Amniotic stem cell (primary cell): Measurements from ENCODE around the gene EEF2KMT.
A peak's percentile ranks its signal among the peaks of the same experiment; 100 is the strongest.
"Not testable (repeated sequence)": the region's sequence is repeated elsewhere in the genome, so short reads cannot be mapped to it uniquely, and the experiment has no call there.

Experiments used
- DNase-seq: peaks from one replicate; lab custom pipeline; 2025; lab: John Stamatoyannopoulos, UW

The EEF2KMT gene

DNA sequence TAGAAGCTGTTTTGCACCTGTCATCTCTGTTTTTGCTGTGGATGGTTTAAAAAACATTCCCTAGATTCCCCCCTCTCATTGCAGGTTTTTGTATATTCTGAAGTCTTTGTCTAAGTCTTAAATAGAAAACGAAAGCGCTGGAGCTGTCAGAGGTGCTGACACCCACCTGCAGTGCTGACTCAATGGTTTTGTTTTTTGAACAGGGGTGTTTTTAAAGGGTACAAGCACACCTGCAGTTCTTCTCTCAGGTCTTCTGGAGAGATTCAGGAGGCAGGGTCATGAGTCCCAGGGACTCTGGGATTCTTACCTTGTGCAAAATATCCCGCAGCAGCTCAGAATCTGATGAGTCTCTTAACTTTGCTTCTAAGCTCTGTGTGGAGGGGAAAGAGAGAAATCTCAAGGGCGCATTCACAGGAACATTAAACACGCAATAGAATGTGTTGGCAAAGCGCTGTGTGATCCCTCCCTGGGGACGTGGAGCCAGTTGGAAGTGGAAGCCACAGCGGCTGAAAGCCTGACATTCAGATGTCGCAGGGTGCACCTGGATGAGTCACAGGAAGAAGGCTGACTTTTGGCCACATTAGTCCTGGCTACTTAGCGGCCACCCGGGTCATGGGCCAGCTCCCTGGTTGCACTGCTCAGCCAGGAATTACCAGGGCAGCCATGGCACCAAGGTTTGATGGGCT is 2.3 kb downstream of the EEF2KMT start:
- not testable (repeated sequence) for DNase-seq

DNA sequence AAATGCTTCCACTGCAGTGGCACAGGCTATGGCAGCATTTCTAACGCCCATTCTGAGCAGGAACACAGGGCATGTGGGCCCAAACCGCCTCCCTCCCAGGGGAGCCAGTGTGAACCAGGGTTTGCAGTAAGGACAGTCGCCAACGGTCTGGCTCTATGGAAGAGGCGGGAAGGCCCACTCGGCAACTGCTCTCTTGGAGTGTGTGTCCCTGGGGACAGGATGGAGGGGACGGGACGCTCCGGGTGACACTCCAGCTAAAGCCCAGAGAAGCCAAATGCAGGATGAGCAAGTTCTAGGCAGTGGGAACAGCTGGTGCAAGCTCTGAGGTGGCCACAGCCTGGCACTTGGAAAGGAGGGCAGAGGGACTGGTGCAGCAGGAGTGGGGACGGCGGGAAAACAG is 3.8 kb downstream of the EEF2KMT start:
- DNase-seq = not testable (repeated sequence)

DNA sequence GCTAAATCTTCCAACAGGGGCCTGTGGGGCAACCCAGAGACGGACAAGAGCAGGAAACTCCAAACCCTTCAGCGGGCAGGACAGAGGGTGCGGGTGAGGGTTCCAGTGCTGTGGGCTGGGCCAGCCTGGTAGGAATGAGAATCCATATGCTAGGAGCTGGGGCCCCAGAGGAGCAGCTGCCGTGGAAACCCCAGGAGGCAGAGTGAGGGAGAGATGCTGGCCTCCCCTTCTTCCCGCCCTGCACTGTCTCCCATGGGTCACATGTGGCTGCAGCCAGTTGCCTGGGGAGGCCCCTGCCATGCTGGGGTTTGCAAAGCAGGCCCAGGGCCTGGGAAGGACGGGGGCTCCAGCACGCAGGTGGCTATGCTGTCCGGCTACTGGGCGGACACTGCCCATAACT is 4.5 kb downstream of the EEF2KMT start:
- DNase-seq = not testable (repeated sequence)

DNA sequence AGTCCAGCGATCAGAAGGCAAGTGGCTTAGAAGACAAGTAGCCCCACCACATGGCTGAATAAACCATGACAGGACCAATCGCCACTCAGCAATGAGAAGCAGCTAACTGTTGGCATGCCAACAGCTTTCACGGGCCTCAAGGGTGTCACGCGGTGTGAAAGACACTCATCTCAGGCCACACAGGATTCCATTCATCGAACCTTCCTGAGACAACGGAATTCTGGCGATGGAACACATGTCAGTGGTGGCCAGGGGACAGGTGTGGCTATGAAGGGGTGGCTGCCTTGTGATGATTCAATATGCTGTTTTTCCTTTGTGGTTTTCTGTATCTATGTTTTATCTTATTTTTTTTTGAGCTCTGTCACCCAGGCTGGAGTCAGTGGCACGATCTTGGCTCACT is 7.0 kb downstream of the EEF2KMT start:
- DNase-seq = not testable (repeated sequence)

DNA sequence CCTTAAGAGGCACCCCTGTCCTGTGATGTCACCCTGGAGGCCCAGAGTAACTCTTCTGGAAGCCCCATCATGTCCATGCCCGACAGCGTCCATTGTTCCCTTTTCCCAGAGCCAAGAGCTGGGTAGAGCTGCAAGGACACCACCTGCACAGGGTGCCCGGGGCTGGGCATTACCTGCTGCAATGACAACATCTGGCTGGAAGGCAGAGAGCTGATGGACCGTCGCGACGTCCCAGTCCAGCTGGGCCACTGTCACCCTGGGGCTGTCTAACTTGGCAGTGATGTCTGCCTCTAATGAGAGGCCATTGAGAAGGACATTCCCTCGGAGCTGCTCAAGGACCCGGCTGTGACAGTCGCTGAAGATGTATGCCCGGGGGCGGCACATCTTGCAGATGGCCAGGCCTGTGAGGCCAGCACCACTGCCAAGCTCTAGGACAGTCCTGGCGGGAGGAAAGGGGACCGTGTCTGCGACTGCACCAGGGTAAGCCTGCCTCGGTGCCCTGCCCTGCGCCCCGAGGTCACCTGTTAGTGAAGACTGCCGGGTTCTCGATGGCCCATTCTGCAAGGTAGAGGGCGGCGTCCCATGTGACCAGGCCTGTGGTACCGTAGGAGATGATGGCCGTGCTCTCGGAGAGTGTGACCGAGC is 7.6 kb downstream of the EEF2KMT start:
- not testable (repeated sequence) for DNase-seq

DNA sequence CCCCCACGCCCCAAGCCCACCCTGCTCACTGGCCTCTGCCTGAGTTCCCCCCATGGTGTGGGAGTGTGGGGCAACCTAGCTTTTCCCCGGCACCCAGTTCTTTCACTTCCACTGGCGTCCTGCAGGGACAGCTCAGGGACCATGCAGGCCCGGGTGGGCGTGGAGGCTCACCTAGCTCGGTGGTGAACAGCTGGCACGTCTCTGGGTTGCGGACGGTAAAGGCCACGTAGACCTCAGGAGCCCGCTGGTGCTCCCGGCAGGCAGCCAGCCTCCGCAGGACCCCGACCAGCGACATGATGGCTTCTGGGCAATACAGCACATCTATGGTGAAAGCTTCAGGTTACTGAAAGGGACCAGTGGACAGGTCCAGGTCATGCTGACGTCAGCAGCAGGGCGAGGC is 8.7 kb downstream of the EEF2KMT start:
- DNase-seq = not testable (repeated sequence)

DNA sequence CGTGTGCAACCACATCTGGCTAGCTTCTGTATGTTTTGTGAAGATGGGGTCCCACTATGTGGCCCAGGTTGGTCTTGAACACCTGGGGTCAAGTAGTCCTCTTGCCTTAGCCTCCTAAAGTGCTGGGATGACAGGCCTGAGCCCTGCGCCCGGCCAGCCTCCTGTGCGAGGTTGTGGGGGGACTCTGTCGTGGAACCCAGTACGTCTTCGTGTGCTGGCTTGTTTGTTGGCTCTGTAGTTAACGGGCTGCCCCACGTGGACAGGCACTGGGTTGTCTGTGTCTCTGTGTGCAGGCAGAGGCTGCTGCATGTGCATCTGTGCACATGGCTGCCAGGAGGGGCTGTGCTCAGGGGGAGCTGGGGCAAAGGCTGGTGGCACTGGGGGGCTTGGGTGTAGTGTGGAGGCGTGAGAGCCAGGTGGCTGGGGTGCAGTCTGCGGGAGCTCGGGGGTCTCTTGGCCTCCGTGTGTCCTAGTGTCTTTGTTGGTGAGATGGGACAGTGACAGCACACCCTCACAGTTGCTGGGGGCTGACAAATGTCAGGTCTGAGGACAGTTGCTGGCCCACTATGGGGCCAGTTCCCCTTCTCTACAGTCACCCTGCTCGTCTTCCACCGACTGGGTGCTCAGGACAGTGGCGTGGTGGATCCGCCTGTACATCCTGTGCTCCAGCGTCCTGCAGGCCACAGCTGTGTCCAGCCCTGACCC is 9.4 kb downstream of the EEF2KMT start:
- DNase-seq = not testable (repeated sequence)

DNA sequence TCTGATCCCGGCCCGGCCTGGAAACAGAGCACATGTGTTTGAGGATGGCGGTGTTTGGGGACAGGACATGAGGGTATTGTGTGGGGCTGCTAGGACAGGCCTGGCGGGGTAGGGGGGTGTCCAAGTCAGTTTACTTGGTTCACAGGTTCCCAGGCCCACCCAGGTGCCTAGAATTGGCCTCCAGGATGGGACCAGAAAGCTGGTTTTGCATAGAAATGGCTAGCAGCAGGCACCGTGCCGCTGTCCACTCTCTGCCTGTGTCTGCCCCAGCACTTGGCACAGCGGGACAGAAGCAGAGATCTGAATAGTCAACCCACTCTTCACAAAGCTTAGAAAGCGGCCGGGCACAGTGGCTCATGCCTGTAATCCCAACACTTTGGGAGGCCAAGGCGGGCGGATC is 11.9 kb downstream of the EEF2KMT start:
- not testable (repeated sequence) for DNase-seq

DNA sequence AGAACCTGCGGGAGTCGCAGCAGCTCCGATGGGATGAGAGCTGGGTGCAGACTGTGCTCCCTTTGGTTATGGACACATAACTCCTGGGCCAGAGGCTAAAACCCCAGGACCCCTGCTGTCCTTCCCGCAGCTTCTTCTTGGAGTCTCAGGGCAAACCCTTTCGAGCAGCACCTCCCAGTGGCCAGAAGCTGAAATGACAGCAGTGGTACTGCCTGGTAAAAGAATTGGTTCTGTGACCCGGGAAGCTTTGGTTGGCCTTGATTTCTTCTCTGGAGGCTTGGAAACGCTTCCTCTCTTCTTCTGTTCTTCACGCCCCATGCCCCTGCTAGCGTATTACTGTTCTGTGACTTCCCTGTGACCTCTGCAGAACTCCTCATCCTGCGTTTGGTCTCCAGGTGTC is 12.8 kb downstream of the EEF2KMT start:
- DNase-seq = not testable (repeated sequence)

DNA sequence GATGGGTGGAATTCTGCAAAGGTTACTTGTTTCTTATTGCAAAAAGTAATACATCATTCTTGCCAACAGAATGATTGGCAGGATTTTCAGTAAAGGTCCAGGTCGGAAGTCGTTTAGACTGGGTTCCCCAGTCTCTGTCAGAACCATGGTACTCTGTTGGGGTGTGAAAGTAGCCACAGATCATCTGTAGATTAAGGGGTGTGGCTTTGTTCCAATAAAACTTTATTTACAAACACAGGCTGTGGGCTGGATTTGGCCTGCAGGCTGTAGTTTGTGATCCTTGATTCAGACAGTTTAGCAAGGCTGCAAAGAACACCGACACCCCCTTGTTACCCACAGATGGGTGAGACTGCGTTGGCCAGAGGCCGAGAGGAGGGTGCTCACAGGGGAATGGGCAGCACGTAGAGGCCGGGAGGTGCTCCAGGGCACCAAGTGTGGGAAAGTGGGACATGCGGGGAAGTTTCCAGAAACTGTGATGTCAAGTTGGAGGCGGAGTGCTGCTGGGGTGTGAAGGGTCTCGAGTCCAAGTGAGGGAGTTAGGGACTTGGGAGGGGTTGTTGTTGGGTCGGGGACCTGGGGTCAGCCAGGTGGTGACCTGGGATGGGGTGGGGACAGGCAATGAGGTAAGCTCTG is 13.4 kb downstream of the EEF2KMT start:
- DNase-seq = not testable (repeated sequence)

DNA sequence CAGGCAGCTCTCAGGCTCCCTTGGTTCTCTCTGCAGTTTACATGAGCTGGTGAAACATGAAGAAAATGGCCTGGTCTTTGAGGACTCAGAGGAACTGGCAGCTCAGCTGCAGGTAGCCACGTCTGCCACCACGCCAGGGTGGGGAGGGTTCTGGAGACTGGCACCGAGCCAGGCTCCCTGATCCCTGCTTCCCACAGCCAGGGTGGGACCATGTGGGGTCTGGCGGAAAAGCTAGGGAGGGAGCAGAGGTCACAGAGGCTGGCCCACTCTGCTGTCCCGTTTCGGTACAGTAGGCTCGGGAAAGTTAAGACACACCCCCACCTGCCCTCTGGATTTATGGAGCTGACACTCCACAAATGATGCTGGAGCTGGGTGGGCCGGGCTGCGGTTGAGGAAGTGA is 13.9 kb downstream of the EEF2KMT start:
- not testable (repeated sequence) for DNase-seq

DNA sequence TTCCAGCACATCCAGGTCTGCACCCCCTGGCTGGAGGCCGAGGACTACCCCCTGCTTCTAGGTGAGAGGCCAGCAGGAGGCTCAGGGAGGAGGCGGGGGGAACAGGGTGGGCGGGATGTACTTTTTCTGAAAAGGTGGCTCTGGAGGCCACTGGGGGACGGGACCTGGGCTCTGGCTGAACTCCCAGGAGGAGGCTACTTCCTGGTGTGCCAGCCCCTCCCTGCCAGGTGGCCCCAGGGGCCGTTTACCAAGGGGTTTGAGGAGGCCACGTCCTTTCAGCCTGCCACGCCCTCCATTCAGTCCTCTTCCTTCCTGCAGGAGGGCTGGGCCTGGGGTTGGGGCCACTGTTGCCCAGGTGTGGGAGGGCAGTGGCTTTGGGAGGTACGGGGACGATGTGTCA is 16.6 kb downstream of the EEF2KMT start:
- not testable (repeated sequence) for DNase-seq

DNA sequence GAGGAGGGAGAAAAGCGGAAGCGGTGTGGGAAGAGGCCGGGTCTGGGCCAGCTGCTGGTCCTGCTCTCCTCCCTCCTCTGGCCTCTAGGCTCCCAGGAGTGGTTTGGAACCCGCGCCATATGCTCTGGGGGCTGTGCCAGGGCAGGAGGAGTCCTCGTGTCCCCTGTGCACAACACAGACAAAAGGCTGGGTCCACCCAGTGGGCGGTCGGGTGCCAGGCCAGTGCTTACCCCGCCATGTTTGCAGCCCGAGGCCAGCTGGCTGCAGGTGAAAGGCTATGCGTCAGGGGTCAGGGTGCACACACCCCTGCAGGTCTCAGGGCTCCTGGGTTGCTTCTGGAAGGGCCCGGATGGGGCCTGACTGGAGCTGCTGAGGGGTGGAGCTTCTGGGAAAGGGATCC is 17.1 kb downstream of the EEF2KMT start:
- DNase-seq = not testable (repeated sequence)

DNA sequence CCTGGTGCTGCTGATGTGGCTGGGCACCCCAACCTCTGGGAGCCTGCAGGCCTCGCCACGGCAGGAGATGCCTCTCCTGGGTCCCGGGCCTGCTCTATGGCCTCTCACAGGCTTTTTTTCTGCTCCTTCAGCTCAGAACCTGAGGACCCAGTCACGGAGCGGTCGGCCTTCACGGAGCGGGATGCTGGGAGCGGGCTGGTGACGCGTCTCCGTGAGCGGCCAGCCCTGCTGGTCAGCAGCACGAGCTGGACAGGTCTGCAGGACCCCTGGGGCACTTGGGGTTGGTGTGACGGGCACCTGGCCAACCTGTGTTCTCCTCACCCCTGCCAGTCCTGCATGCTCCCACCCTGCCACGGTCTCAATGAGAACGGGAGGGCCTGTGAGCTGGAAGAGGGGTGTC is 19.0 kb downstream of the EEF2KMT start:
- DNase-seq = no peak

DNA sequence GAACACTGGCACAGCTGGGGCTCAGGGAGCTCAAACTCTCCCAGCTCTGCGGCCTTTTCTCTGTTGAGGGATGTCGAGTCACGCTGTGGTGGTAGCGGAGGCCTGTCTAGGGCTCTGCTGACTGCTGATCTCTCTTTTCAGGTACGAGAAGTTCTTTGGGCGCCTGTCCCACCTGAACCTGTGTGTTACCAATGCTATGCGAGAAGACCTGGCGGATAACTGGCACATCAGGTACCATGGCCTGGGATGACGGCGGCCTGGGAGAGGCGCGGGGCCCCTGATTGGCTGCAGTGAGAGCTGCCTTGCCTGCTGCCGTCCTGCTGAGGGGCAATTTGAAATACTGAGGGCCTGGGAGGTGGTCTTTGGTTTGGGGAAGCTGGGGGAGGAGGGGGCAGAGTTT is 20.3 kb downstream of the EEF2KMT start:
- no peak for DNase-seq

DNA sequence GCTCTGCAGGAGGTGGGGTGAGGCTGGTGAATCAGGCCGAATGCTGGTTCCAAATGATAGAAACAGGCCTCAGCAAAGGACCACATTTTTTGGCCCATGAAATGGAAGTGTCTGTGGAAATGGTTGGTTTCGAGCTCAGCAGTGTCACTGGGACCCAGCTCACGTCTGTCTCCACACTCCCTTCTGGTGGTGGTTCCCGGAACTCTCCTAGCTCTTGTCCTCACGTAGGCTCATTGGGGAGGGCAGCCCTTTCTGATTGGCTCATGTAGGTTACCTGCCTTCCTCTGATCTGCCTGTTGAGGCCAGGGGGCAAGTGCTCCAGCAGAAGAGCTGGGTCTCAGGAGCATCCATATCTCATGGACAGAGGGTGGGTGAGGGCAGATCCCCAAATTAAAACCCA is 22.0 kb downstream of the EEF2KMT start:
- DNase-seq = no peak

DNA sequence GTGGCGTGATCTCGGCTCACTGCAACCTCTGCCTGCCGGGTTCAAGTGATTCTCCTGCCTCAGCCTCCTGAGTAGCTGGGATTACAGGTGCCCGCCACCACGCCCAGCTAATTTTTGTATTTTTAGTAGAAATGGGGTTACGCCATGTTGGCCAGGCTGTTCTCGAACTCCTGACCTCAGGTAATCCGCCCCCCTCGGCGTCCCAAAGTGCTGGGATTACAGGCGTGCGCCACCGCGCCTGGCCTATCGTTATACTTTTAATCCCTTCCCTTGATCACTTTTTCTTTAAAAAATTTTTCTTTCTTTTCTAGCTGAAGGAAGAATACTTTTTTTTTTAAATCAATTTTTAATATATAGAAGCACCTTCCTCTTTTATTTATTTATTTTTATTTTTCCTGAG is 23.8 kb downstream of the EEF2KMT start:
- DNase-seq = not testable (repeated sequence)

DNA sequence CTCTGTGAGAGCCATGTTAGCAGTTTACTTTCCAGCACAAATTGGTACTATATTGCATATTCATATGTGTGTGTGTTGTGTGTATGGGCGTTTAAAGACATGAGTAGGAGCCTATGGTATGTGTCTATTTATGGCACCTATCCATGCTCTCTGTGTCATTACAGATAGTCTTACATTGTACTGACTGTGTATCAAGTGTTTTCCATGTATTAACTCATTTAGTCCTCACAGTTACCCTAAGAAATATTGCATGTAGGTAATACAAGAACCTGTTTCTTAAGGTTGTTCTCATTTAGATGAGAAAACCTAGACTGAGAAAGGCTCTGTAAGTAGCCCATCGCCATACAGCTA is 24.3 kb downstream of the EEF2KMT start:
- DNase-seq = no peak

DNA sequence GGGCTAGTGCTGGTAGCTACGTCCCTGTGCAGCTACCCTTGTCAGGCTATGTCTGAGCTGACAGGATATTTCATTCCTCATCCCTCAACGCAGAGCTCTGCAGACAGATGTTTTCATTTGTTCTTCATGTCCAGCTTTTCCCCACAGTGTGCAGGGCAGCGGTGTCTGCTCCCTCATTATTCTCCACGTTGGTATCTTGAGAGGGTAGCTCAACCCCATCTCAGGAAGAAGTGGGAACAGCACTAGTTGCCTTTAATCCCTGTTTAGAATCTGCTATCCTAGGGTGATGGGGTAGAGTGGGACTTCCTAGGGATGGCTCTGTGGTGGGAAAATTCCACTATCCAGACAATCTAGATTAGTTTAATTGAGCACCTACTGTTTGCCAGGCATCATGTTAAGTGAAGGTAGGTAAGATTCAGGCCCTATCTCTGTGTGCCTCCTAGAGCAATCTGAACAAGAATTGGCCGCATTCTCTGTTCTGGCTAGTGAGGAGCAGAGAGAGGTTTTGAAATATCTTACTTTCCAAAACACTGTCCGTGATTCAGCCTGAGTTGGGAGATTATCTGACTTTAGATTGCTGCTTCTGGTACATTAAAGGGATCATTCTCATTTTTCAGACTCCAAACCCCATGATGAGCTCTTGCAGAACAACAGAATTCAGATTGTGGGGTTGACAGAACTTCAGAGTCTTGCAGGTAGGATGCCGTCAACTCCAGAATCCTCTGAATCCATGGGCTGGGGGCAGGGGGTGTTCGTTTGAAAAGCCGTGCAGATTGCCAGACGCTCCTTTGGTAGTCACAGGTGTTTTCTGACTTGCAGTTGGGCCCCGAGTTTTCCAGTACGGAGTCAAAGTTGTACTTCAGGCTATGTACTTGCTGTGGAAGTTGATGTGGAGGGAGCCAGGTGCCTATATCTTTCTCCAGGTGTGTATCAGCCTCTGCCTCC is 25.0 kb downstream of the EEF2KMT start:
- DNase-seq = no peak

DNA sequence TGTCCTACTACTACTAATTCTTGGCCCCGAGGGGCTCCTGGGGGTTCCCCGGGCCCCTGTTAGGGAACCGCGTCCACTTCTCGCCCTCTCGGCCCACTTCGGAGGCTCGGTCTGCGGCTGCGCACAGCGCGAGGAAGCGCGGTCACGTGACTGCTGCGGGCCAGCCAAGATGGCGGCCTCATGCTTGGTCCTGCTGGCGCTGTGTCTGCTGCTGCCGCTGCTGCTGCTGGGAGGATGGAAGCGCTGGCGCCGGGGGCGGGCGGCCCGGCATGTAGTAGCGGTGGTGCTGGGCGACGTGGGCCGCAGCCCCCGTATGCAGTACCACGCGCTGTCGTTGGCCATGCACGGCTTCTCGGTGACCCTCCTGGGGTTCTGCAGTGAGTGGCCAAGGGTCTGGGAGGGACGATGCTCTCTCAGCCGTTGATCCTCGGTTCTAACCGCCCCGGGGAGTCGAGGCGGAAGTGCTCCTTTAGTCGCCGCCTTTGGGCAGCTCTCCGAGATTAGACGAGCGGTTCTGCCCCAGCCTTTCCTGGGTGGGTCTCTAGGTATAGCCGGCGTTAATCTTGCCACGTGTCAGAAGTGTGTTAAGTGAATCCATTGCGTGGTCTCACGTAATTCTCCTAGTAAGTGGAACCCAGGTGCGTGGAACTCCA is 25.8 kb downstream of the EEF2KMT start, which contains the start of gene ALG1:
TSS of gene ALG1 (plus strand) at position 163 of the 653 bp plus-strand sequence. CDS start at position 170, 7 bp downstream.
- DNase-seq = peak; percentile 64

DNA sequence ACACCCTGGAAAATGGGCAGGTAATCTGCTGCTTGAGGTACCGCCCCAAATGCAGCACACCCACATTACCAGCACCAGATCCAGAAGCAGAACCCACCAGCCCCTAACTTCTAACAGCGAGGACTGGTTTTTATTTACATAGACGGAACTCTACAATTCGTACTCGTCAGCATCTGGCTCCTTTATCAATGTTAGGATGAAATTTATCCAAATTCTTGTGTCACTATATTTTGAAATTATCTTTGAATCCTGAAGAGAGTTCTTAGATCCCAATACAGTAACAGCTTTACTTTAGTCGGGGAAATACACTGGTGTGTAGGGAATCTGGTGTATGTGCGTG is 26.3 kb downstream of the EEF2KMT start:
- DNase-seq = no peak
